H1 (cell line): ENCODE results near the gene AP3S1. TPM values are rescaled to one million over a fixed set of nuclear protein-coding genes. Genes with fewer than 3 reads are reported as not detected.

Source experiments
- CTCF ChIA-PET: fragments of 300-600 bp; sonication (Branson Sonifier 250); formaldehyde crosslinking; loops from one replicate; lab custom pipeline; 2021; ENCODE audit not compliant: partially characterized antibody; lab: Charles Lee
- POLR2A ChIA-PET: fragments of 300-600 bp; sonication (Branson Sonifier 250); formaldehyde crosslinking; loops from one replicate; lab custom pipeline; 2021; ENCODE audit warnings: inconsistent platforms; ENCODE audit not compliant: partially characterized antibody; lab: Charles Lee
- DNase-seq, 2 experiments: peaks; one replicate each; pipeline versions ENCODE4 v3.0.0 to v3.0.0-alpha.2; 2010 to 2022; ENCODE audit warnings: low spot score in 2 of 2, low read depth in 1 of 2, mixed read lengths in 1 of 2
- FAIRE-seq: peaks from 2 replicates; lab custom pipeline; 2011; peaks lifted over from hg19 to GRCh38; lab: Jason Lieb, UNC
- H2AFZ ChIP-seq: 2 replicates; pipeline ENCODE4 v1.8.1; 2012; ENCODE audit warnings: low read length, inconsistent platforms
- H2AK5ac ChIP-seq: 2 replicates; pipeline ENCODE4 v1.6.1; 2013; ENCODE audit warnings: low read depth, low read length
- H2BK120ac ChIP-seq: replicated peaks from 2 replicates; pipeline ENCODE3; 2013; ENCODE audit warnings: low read depth, low read length, inconsistent platforms
- H2BK12ac ChIP-seq: 2 replicates; pipeline ENCODE4 v1.6.1; 2013; ENCODE audit warnings: low read depth, low read length
- H2BK15ac ChIP-seq: 2 replicates; pipeline ENCODE4 v1.6.1; 2013; ENCODE audit warnings: low read length
- H2BK20ac ChIP-seq: 2 replicates; pipeline ENCODE4 v1.6.1; 2013; ENCODE audit warnings: low read length
- H2BK5ac ChIP-seq: 2 replicates; pipeline ENCODE4 v1.6.1; 2013; ENCODE audit warnings: low read depth, low read length
- H3K14ac ChIP-seq: 2 replicates; pipeline ENCODE4 v1.6.1; 2013; ENCODE audit warnings: inconsistent platforms; ENCODE audit not compliant: insufficient read length
- H3K18ac ChIP-seq: 2 replicates; pipeline ENCODE4 v1.6.1; 2013; ENCODE audit warnings: low read length; ENCODE audit errors: extremely low read depth
- H3K23ac ChIP-seq: 2 replicates; pipeline ENCODE4 v1.6.1; 2013; ENCODE audit warnings: inconsistent platforms; ENCODE audit not compliant: insufficient read length
- H3K23me2 ChIP-seq: 2 replicates; pipeline ENCODE4 v1.6.1; 2013; ENCODE audit warnings: low read depth, low read length
- H3K27ac ChIP-seq: 2 replicates; pipeline ENCODE4 v1.6.1; 2011; ENCODE audit warnings: low read depth, low read length, inconsistent platforms
- H3K27me3 ChIP-seq, 4 experiments: replicated peaks in 1 of 4; 1 replicate in 1 of 4; 2 replicates in 3 of 4; pipeline versions ENCODE4 v1.6.1 to v1.8.1; 2011 to 2013; ENCODE audit warnings: low read length in 3 of 4, mild to moderate bottlenecking in 3 of 4, inconsistent platforms in 2 of 4, mixed read lengths in 2 of 4, moderate library complexity in 1 of 4; ENCODE audit not compliant: control insufficient read depth in 3 of 4, insufficient read depth in 3 of 4; ENCODE audit errors: extremely low read depth in 1 of 4
- H3K36me3 ChIP-seq, 4 experiments: 2 replicates each; pipeline versions ENCODE4 v1.6.1 to v1.8.1; 2011 to 2013; ENCODE audit warnings: mild to moderate bottlenecking in 4 of 4, low read length in 3 of 4, moderate library complexity in 2 of 4, control low read depth in 1 of 4, inconsistent platforms in 1 of 4; ENCODE audit not compliant: insufficient read depth in 4 of 4, control insufficient read depth in 2 of 4
- H3K4ac ChIP-seq: replicated peaks from 2 replicates; pipeline ENCODE3; 2013; ENCODE audit warnings: low read length, low read depth, mixed read lengths, inconsistent platforms; ENCODE audit not compliant: insufficient read length
- H3K4me1 ChIP-seq, 4 experiments: replicated peaks in 1 of 4; 1 replicate in 1 of 4; 2 replicates in 3 of 4; pipeline versions ENCODE4 v1.6.1 to v1.8.1; 2011 to 2013; ENCODE audit warnings: low read length in 3 of 4, inconsistent platforms in 2 of 4, mixed read lengths in 1 of 4; ENCODE audit not compliant: insufficient read depth in 4 of 4, control insufficient read depth in 3 of 4
- H3K4me2 ChIP-seq, 2 experiments: 2 replicates each; pipeline versions ENCODE4 v1.6.1 to v1.8.1; 2011 to 2013; ENCODE audit warnings: low read depth in 2 of 2, low read length in 2 of 2, control low read depth in 1 of 2, inconsistent platforms in 1 of 2, mild to moderate bottlenecking in 1 of 2; ENCODE audit not compliant: insufficient read depth in 1 of 2
- H3K4me3 ChIP-seq, 4 experiments: fragments of 200-600, 300-600 bp in 1 of 4; sonication (generic), shearing (Covaris generic), sonication (Bioruptor Twin) in 1 of 4; 2 replicates each; pipeline versions ENCODE4 v1.5.1 to v1.8.1; 2011 to 2016; ENCODE audit warnings: low read length in 4 of 4, low read depth in 3 of 4, control low read depth in 2 of 4, inconsistent platforms in 2 of 4, mild to moderate bottlenecking in 2 of 4, mixed read lengths in 1 of 4, moderate library complexity in 1 of 4; ENCODE audit not compliant: insufficient read depth in 2 of 4; ENCODE audit errors: extremely low read depth in 1 of 4
- H3K56ac ChIP-seq: replicated peaks from 2 replicates; pipeline ENCODE3; 2013; ENCODE audit warnings: low read depth, mild to moderate bottlenecking, mixed read lengths, low read length, inconsistent platforms; ENCODE audit not compliant: insufficient read length
- H3K79me1 ChIP-seq: 2 replicates; pipeline ENCODE4 v1.6.1; 2013; ENCODE audit warnings: low read depth, low read length, control low read depth
- H3K79me2 ChIP-seq, 2 experiments: 2 replicates each; pipeline versions ENCODE4 v1.6.1 to v1.8.1; 2012 to 2013; ENCODE audit warnings: low read length in 2 of 2, mild to moderate bottlenecking in 2 of 2, inconsistent platforms in 1 of 2; ENCODE audit not compliant: insufficient read depth in 2 of 2, control insufficient read depth in 1 of 2
- H3K9ac ChIP-seq, 4 experiments: replicated peaks in 1 of 4; 1 replicate in 1 of 4; 2 replicates in 3 of 4; pipeline versions ENCODE4 v1.6.1 to v1.8.1; 2011 to 2013; ENCODE audit warnings: low read depth in 3 of 4, low read length in 3 of 4, control low read depth in 2 of 4, mild to moderate bottlenecking in 2 of 4, moderate library complexity in 2 of 4, inconsistent platforms in 1 of 4; ENCODE audit errors: extremely low read depth in 1 of 4
- H3K9me3 ChIP-seq, 2 experiments: 2 replicates each; pipeline versions ENCODE4 v1.6.1 to v1.8.1; 2012 to 2013; ENCODE audit warnings: mild to moderate bottlenecking in 2 of 2, moderate library complexity in 2 of 2, control low read depth in 1 of 2, inconsistent platforms in 1 of 2, low read depth in 1 of 2, low read length in 1 of 2, mixed read lengths in 1 of 2; ENCODE audit not compliant: insufficient read depth in 2 of 2
- H4K20me1 ChIP-seq, 2 experiments: replicated peaks in 1 of 2; 2 replicates each; pipeline versions ENCODE3 to v1.8.1; 2011 to 2013; ENCODE audit warnings: inconsistent platforms in 2 of 2, low read length in 2 of 2, mild to moderate bottlenecking in 1 of 2; ENCODE audit not compliant: insufficient read depth in 2 of 2, control insufficient read depth in 1 of 2
- H4K5ac ChIP-seq: 2 replicates; pipeline ENCODE4 v1.6.1; 2013; ENCODE audit warnings: low read length, low read depth, mixed read lengths, inconsistent platforms; ENCODE audit not compliant: insufficient read length
- H4K8ac ChIP-seq: 2 replicates; pipeline ENCODE4 v1.8.0; 2013; ENCODE audit warnings: mild to moderate bottlenecking, moderate library complexity, low read length, inconsistent platforms; ENCODE audit not compliant: insufficient read depth; ENCODE audit errors: extremely low read depth
- H4K91ac ChIP-seq: replicated peaks from 2 replicates; pipeline ENCODE3; 2013; ENCODE audit warnings: low read length, mixed read lengths, inconsistent platforms; ENCODE audit not compliant: insufficient read length
- BACH1 ChIP-seq: IDR thresholded peaks from 2 replicates; pipeline ENCODE4 v1.6.1; 2012; ENCODE audit warnings: low read length, improper control_type of control experiment
- BCL11A ChIP-seq, 2 experiments: IDR thresholded peaks; one replicate each; pipeline ENCODE4 v1.6.1; 2011; ENCODE audit warnings: low read depth in 2 of 2, low read length in 2 of 2, mild to moderate bottlenecking in 2 of 2
- CBX8 ChIP-seq: fragments of 300-800, 300-1000 bp; sonication (generic); IDR thresholded peaks from 2 replicates; pipeline ENCODE4 v1.7.1; 2016; ENCODE audit warnings: low read depth, low read length, borderline replicate concordance
- CREB1 ChIP-seq: IDR thresholded peaks from 2 replicates; pipeline ENCODE4 v1.6.1; 2012; ENCODE audit warnings: inconsistent platforms
- GABPA ChIP-seq: IDR thresholded peaks from 2 replicates; pipeline ENCODE4 v1.6.1; 2011; ENCODE audit warnings: mild to moderate bottlenecking, low read length, moderate library complexity, borderline replicate concordance; ENCODE audit not compliant: insufficient read depth
- POLR2AphosphoS5 ChIP-seq: IDR thresholded peaks from 2 replicates; pipeline ENCODE4 v1.6.1; 2011; ENCODE audit warnings: low read depth, low read length
- RBBP5 ChIP-seq: IDR thresholded peaks from 2 replicates; pipeline ENCODE4 v1.7.1; 2012; ENCODE audit warnings: low read depth, mild to moderate bottlenecking, inconsistent platforms, low read length, moderate library complexity, borderline replicate concordance
- SIX5 ChIP-seq: IDR thresholded peaks from 2 replicates; pipeline ENCODE4 v1.6.1; 2011; ENCODE audit warnings: mild to moderate bottlenecking, low read depth, low read length
- SP4 ChIP-seq: IDR thresholded peaks from 2 replicates; pipeline ENCODE4 v1.6.1; 2012; ENCODE audit warnings: low read length, inconsistent platforms
- polyA plus RNA-seq, 7 experiments: library from polyadenylated mRNA; depleted of rRNA in 3 of 7; stranded (reverse) in 5 of 7; unstranded in 2 of 7; fragments of >200 nt in 5 of 7; fragments of 200-250 nt in 2 of 7; gene quantifications; 1 replicate in 5 of 7; 2 replicates in 1 of 7; 4 replicates in 1 of 7; pipeline versions ENCODE4 v1.2.1 to v1.2.3, GENCODE V29; 2011 to 2013; ENCODE audit warnings: missing spikeins in 2 of 7, mixed read lengths in 2 of 7
- total RNA-seq: library from RNA; stranded (reverse); fragmentation: NEBNext Ultra II Directional; extraction: Animal tissue kit (Norgen Biotek cat#: 25700); gene quantifications from 2 replicates; pipeline ENCODE4 v1.2.1, GENCODE V29; 2021

Gene AP3S1
- total and polyA plus RNA-seq, 2 of the 8 experiments (the other 6 are each of a cell fraction or from before 2014, with no cell fraction given) = 26.6 to 72.7 TPM

- Histone ChIP-seq H3K79me2 (peaks cover 0 to 72% of the 10 kb centered on the region in 2 experiments; a peak in 2 of 4 replicates), H4K5ac (no peak overlapping the region), H3K56ac (no peak overlapping the region), H2BK15ac (no peak overlapping the region), H2BK5ac (no peak overlapping the region), H3K4me3 (no peak overlapping the region), H2AK5ac (no peak overlapping the region), H2BK20ac (no peak overlapping the region), H2BK12ac (no peak overlapping the region), H3K9me3 (no peaks in the 10 kb centered on the region), H3K4ac (no peak overlapping the region), H3K27me3 (no peaks in the 10 kb centered on the region), H3K23me2 (no peaks in the 10 kb centered on the region; the same call in 1 of the 2 replicates), H3K4me2 (no peak overlapping the region), H3K36me3 (no peaks in the 10 kb centered on the region), H3K4me1 (peaks cover 0 to 5% (median 0%) of the 10 kb centered on the region in 4 experiments; a peak in 2 of 7 replicates), H2AFZ (no peak overlapping the region), H4K8ac (no peak overlapping the region), H3K79me1 (no peaks in the 10 kb centered on the region), H3K9ac (no peak overlapping the region), H3K14ac (no peak overlapping the region), H4K20me1 (no peaks in the 10 kb centered on the region), H4K91ac (no peak overlapping the region), H3K23ac (no peak overlapping the region), H3K27ac (no peak overlapping the region), H2BK120ac (no peak overlapping the region), H3K18ac (no peak overlapping the region)
- DNase-seq = no peak
- TF ChIP-seq CREB1 (no peak), CBX8 (no peak), RBBP5 (no peak), POLR2AphosphoS5 (no peak), BACH1 (no peak), SP4 (no peak), GABPA (no peak), SIX5 (no peak), BCL11A (IDR thresholded peaks at IDR 0.05; ENCODE audit: low read depth in 2 of 2, low read length in 2 of 2) (no peak)
- ChIA-PET POLR2A (interaction anchor here (1.5 to 2.5 kb wide), 2 partner anchors 16 to 18 kb away, joined by 3 to 5 read pairs; partner anchors contain the start of genes AP3S1 and ATG12), CTCF (interaction anchor here (0.6 to 1.9 kb wide), 3 partner anchors 9 to 113 kb away, joined by 3 to 5 read pairs (median 3); no protein-coding TSS in a partner anchor)
- no peak for FAIRE-seq
These were observed 17.6 kb downstream of the AP3S1 start for GRCh38 chr5:115859378-115859777.
